Measurements from ENCODE around the gene OPCML.

GRCh38 chr11:132590986-132591385 is 941.3 kb downstream of the OPCML start:
- TF ChIP-seq CTCF (IDR thresholded peaks at IDR 0.05; ENCODE audit: insufficient read depth, low read length, poor library complexity, severe bottlenecking): no peak
- TF ChIP-seq EZH2phosphoT487 (conservative IDR thresholded peaks at IDR 0.05; ENCODE audit: low read length): no peak
